Measurements from ENCODE around the gene MAGI2.
"Not testable (repeated sequence)": the region's sequence is repeated elsewhere in the genome, so short reads cannot be mapped to it uniquely, and the experiment has no call there.

MAGI2 gene

GRCh38 chr7:78514634-78515033 lies 938.8 kb downstream of the MAGI2 start:
- DNase-seq, result no peak

DNA sequence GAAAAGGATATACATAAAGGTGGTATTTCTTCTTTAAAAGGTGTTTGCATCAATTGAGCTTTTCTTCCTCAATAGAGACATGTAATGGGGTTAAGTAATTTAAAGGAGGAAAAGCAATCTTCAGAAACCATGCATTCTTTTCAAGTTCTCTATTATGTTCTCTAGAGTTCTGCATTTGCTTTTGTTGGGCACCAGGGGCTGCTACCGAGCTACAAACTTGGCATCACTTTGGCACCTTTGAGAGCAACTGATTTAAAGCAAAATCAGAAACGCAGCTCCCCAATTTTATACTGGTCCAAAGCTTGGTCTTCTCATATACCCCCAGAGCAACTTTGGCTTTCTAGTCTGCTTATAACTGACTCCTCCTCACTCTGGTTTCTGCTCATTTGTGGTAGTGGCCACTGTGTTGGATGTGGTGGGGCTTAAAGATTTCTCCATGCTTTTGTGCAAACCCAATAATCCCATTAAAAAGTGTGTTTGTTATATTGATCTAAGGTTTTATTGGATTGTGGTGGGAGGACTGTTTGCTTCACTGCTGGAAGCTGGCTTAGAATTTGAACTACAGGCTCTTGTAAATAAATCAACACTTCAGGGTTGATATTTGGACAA lies 942.8 kb downstream of the MAGI2 start:
- peak; percentile 69 for DNase-seq

GRCh38 chr7:78503301-78503700 lies 950.2 kb downstream of the MAGI2 start:
- not testable (repeated sequence) for DNase-seq

DNA sequence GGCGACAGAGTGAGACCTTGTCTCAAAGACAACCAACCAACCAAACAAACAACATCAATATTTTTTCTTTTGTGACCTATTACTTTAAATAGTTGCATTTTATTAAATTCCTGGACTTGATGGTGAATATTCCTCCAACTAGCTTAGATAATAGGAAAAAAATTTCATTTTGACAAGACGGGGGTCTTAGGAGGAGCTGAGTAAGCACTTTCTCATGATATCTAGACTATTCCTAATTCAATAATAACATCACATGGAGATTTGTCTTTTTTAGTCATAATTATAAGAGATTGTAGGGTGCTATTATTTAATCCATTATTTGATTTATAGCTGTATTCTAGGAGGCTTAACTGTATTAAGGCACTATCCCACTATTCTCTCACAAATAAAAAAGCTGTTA lies 952.4 kb downstream of the MAGI2 start:
- no peak for DNase-seq

- peak; percentile 8 for DNase-seq
Measured at GRCh38 chr7:78499971-78500370, 953.5 kb downstream of the MAGI2 start.

DNA sequence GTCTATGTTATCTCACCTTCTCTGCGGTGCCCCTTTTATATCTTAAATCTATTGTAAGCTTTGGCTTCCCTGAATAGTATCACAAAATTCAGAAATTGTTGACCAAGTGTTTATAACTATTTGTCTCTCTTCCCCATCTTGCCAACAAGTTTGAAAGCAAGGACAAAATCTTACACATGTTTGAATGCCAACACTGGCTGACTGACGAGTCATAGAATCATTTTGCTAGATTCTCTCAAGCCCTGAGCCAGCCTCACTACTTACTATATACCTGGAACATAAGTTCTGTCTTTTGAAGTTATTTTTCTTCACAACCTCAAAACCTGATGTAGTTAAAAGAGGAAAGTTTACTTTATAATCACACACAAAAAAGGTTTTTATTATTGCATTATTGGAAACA lies 954.2 kb downstream of the MAGI2 start:
- peak; percentile 44 for DNase-seq

- DNase-seq, result no peak
Measured at GRCh38 chr7:78497728-78498427, 955.6 kb downstream of the MAGI2 start.

DNA sequence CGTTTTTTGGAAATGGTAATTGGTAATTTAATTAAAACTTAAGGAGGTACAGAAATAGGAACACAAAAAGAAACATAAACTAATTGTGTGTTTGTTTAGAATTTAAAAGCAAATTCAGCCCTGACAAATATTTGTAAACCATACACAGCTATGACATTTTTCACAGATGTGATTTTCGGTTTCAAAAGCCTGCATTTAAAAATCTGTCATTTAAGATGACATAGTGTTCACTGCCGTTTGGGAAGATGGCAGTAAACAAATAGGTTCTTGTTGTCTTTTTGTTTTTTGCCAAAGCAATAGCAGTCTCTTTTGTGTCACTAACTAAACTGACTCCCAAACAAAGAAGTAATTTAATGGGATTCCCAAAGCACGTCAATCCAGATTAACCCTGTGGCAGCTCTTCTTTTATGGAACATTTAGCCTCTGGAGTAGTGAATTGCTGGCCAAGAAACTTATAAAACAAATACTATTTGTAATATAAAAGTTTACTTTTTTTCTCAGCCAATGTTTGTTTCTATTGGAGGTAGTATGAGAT lies 957.3 kb downstream of the MAGI2 start:
- no peak for DNase-seq

DNA sequence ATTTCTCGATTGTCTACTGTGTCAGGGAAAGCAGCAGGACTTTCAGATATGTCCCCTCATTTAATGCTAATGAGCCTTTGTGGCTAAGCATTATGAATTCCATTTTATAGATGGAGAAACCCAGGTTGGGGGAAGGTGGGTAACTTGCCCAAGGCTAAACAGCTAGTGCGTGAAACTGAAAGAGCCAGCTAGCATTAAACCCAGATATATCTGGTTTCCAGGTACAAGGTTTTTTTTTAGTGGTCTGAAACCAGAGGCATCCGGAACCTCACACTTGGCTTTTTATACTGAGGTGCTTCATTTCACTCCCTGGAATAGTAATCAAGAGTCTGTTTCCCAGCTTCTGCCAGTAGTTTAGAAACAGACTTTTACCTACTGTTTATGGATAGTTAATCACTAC lies 960.1 kb downstream of the MAGI2 start:
- no peak for DNase-seq

GRCh38 chr7:78492146-78492545 lies 961.3 kb downstream of the MAGI2 start:
- no peak for DNase-seq

- no peak for DNase-seq
Measured at GRCh38 chr7:78490524-78490923, 962.9 kb downstream of the MAGI2 start.

DNA sequence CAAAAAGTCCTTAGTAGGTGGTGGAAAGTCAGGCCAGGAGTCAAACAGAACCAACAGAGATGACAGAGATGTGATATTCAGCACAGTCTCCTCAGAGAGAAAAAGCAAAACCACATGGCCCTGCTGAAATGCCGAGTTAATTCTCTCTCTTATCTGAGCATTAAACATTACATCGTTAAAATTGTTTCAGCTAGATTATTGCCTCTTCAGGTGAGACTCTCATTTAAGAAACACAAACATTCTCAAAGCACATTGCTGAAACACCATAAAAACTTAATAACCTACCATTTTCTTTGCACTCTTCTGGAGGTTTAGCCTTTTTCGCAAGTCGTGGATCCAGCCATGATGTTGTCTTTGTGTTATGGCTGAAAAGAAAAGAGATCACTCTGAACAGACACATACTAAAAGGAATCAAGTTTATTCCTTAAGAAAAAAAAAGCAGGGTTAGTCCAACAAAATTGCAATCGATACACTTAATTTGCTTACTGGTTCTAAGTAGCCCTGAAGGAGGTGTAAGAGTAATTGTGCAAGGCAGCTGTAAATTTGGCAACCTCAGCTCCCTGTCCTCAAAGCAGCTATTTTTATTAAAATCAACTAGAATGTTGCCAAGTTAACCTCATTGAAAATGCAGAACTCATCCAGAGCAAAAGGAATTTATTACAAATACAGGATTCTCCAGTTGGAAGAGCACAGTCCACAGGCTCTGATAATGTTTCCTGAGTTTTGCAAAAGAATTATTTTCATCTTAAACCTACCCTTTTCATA lies 963.8 kb downstream of the MAGI2 start:
- no peak for DNase-seq

GRCh38 chr7:78487464-78487863 lies 966.0 kb downstream of the MAGI2 start:
- DNase-seq, result no peak

- DNase-seq, result no peak
Measured at GRCh38 chr7:78479348-78479747, 974.1 kb downstream of the MAGI2 start.

GRCh38 chr7:78476851-78477405 lies 976.5 kb downstream of the MAGI2 start:
- no peak for DNase-seq

GRCh38 chr7:78473571-78474301 lies 979.7 kb downstream of the MAGI2 start:
- DNase-seq, result peak; percentile 17

GRCh38 chr7:78473021-78473420 lies 980.4 kb downstream of the MAGI2 start:
- DNase-seq, result peak; percentile 36

DNA sequence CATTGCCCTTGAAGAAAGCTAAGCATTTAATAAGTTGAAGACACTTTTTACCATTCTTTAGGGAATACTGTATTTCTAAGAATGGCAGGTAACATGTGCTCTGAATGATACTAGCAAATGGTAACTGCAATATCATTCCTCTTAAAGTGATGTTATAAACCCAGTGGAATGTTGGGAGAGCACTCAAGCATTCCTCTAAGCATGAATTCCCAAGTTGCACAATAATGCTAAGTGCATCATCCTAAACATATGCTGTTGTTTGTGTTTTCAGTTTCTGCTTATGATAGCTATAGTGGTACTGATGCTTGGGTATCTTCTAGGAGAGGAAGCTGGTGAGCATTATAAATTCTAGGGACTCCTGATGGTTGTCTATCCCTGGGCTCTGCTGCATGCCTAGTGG lies 980.9 kb downstream of the MAGI2 start:
- peak; percentile 91 for DNase-seq

- no peak for DNase-seq
Measured at GRCh38 chr7:78465894-78466293, 987.6 kb downstream of the MAGI2 start.

DNA sequence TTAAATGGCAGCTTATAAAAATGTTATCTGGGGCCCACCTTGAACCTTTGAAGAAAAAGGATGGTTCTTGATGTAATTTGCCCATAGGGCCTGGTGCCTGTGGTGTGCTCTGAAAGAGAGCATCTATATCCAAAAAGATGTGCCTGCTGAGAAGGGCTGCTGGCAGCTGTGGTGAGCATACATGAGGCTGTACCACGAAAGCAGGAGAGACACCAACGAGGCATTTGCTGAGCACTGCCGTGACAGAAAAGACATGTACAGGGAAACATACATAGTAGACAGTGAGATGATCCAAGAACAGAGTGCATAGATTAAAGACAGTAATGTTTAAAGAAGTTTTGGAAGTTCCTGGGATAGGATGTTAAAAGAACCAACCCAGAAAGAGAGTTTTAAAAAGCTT lies 990.4 kb downstream of the MAGI2 start:
- no peak for DNase-seq

- DNase-seq, result no peak
Measured at GRCh38 chr7:78450706-78451105, 1002.8 kb downstream of the MAGI2 start.

- no peak for DNase-seq
Measured at GRCh38 chr7:78448911-78449310, 1004.6 kb downstream of the MAGI2 start.

DNA sequence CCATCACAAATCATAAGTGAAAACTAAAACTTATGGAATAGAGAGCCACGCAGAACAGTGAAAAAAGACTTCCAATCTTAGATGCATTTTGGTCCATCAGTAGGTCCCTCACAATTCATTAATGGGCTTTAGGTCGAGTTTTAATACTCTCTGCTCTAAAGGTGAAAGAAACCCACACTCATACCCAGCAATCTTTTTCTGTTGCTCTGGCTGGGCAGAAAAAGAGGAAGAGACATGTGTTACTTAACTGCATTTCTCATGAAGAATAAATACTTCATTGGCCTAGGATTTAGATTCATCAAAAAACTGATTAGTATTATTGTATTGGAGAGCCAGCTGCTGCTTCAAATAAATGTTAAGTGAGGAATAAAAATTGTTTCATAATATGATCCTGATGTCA lies 1009.2 kb downstream of the MAGI2 start:
- no peak for DNase-seq
